H1 (cell line): ENCODE data around the gene NPBWR2. TPM values are rescaled to one million over a fixed set of nuclear protein-coding genes. Genes with fewer than 3 reads are reported as not detected.

Source experiments
- CEBPB ChIP-seq: IDR thresholded peaks from 2 replicates; pipeline ENCODE4 v1.6.1; 2012; ENCODE audit warnings: low read depth, low read length
- CREB1 ChIP-seq: IDR thresholded peaks from 2 replicates; pipeline ENCODE4 v1.6.1; 2012; ENCODE audit warnings: inconsistent platforms
- EGR1 ChIP-seq: IDR thresholded peaks from 2 replicates; pipeline ENCODE4 v1.6.1; 2011; ENCODE audit warnings: low read depth, low read length, borderline replicate concordance
- FOSL1 ChIP-seq: IDR thresholded peaks from 2 replicates; pipeline ENCODE4 v1.6.1; 2011; ENCODE audit warnings: mild to moderate bottlenecking, low read depth, low read length, moderate library complexity; ENCODE audit not compliant: insufficient read depth
- RBBP5 ChIP-seq: IDR thresholded peaks from 2 replicates; pipeline ENCODE4 v1.7.1; 2012; ENCODE audit warnings: low read depth, mild to moderate bottlenecking, inconsistent platforms, low read length, moderate library complexity, borderline replicate concordance
- RXRA ChIP-seq: IDR thresholded peaks from 2 replicates; pipeline ENCODE4 v1.6.1; 2011; ENCODE audit warnings: low read depth, mild to moderate bottlenecking, low read length, moderate library complexity; ENCODE audit not compliant: insufficient read depth
- polyA plus RNA-seq, 7 experiments: library from polyadenylated mRNA; depleted of rRNA in 3 of 7; stranded (reverse) in 5 of 7; unstranded in 2 of 7; fragments of >200 nt in 5 of 7; fragments of 200-250 nt in 2 of 7; gene quantifications; 1 replicate in 5 of 7; 2 replicates in 1 of 7; 4 replicates in 1 of 7; pipeline versions ENCODE4 v1.2.1 to v1.2.3, GENCODE V29; 2011 to 2013; ENCODE audit warnings: missing spikeins in 2 of 7, mixed read lengths in 2 of 7
- total RNA-seq: library from RNA; stranded (reverse); fragmentation: NEBNext Ultra II Directional; extraction: Animal tissue kit (Norgen Biotek cat#: 25700); gene quantifications from 2 replicates; pipeline ENCODE4 v1.2.1, GENCODE V29; 2021

NPBWR2 gene
- total and polyA plus RNA-seq, 2 of the 8 experiments (the other 6 are each of a cell fraction or from before 2014, with no cell fraction given), result not detected

- no peak for TF ChIP-seq FOSL1
- no peak for TF ChIP-seq CREB1
- no peak for TF ChIP-seq EGR1
- no peak for TF ChIP-seq RBBP5
- TF ChIP-seq RXRA, result no peak
- no peak for TF ChIP-seq CEBPB
Observed at GRCh38 chr20:64104667-64105451, 2.5 kb downstream of the NPBWR2 start (continued).
